Stomach smooth muscle (tissue), 2 donors: ENCODE measurements around the gene CDH4.

Experiments used
- H3K27ac ChIP-seq: one replicate; pipeline ENCODE4 v1.7.0; 2013; ENCODE audit warnings: mild to moderate bottlenecking, low read length, inconsistent platforms
- H3K27me3 ChIP-seq, 2 donors: one replicate each; pipeline ENCODE4 v1.7.0; 2013; ENCODE audit warnings: low read length in 2 of 2; ENCODE audit not compliant: insufficient read depth in 2 of 2, control insufficient read depth in 1 of 2
- H3K36me3 ChIP-seq, 2 donors: one replicate each; pipeline ENCODE4 v1.7.0; 2013; ENCODE audit warnings: low read length in 2 of 2; ENCODE audit not compliant: control insufficient read depth in 2 of 2, insufficient read depth in 2 of 2
- H3K4me1 ChIP-seq: one replicate; pipeline ENCODE4 v1.7.0; 2013; ENCODE audit warnings: low read length; ENCODE audit not compliant: control insufficient read depth, insufficient read depth
- H3K4me3 ChIP-seq, 2 donors: one replicate each; pipeline ENCODE4 v1.7.0; 2013; ENCODE audit warnings: low read length in 2 of 2
- H3K9ac ChIP-seq, 2 donors: one replicate each; pipeline ENCODE4 v1.7.0; 2013; ENCODE audit warnings: low read length in 2 of 2, mild to moderate bottlenecking in 1 of 2
- H3K9me3 ChIP-seq, 2 donors: one replicate each; pipeline ENCODE4 v1.7.0; 2013; ENCODE audit warnings: low read length in 2 of 2; ENCODE audit not compliant: control insufficient read depth in 2 of 2
- donor health status: healthy.
- donor health status: Pancreatic carcinoma.

The CDH4 gene

DNA sequence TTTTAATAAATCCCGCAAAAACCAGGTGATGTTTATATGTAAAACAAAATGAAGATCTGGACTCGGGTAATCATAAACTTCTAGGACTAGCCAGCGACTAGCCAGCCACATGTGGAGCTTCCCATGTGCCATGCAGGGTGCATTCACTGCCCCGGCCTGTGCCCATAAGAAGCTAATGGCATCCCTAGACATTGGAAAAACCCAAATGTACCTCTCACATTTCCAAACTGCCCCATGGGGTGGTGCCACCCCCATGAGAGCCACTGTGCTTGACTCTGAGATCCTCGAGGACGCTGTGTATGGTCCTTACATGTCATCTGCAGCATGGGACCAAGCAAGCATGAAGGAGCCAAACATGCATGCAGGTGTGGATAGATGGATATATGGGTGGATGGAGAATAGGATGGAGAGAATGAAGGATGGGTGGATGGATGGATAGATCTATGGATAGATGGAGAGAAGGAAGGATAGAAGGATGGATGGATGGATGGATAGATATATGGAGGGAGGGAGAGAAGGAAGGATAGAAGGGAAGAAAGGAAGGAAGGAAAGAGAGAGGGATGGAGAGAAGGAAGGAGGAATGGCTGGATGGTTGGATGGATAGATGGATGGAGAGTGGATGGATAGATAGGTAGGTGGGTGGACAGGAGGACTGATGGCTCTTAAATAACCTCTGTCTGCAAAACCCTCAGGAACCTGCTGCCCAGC is 203.6 kb downstream of the CDH4 start:
- H3K27ac ChIP-seq, result no peak overlapping the region
- H3K4me3 ChIP-seq, result no peak overlapping the region
- H3K27me3 ChIP-seq, result peaks cover 2 to 3% of the 10 kb centered on the region in 2 donors
- no peaks in the 10 kb centered on the region for H3K9me3 ChIP-seq
- H3K4me1 ChIP-seq, result no peaks in the 10 kb centered on the region
- no peak overlapping the region for H3K9ac ChIP-seq
- H3K36me3 ChIP-seq, result no peaks in the 10 kb centered on the region

DNA sequence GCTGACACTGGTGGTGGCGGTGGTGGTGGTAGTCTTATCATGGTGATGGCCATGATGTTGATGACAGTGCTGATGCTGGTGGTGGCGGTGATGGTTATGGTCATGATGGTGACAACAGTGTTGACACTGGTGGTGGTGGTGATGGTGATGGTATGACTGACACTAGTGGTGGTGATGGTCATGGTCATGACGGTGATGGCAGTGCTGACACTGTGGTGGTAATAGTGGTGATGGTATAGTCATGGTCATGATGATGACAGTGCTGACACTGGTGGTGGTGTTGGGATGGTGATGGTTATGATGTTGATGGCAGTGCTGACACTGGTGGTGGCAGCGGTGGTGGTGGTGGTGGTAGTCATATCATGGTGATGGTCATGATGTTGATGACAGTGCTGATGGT is 205.7 kb downstream of the CDH4 start:
- Histone ChIP-seq H3K27ac (no peak overlapping the region), H3K9ac (no peak overlapping the region), H3K9me3 (no peaks in the 10 kb centered on the region), H3K27me3 (peaks cover 0 to 2% of the 10 kb centered on the region in 2 donors), H3K4me3 (no peak overlapping the region), H3K36me3 (no peaks in the 10 kb centered on the region), H3K4me1 (no peaks in the 10 kb centered on the region)

- no peak overlapping the region for H3K4me3 ChIP-seq
- H3K4me1 ChIP-seq, result no peaks in the 10 kb centered on the region
- H3K27ac ChIP-seq, result no peak overlapping the region
- H3K27me3 ChIP-seq, result peaks cover 0 to 2% of the 10 kb centered on the region in 2 donors
- H3K36me3 ChIP-seq, result no peaks in the 10 kb centered on the region
- no peak overlapping the region for H3K9ac ChIP-seq
- H3K9me3 ChIP-seq, result no peaks in the 10 kb centered on the region
These were observed 206.2 kb downstream of the CDH4 start for GRCh38 chr20:61458146-61458746.

DNA sequence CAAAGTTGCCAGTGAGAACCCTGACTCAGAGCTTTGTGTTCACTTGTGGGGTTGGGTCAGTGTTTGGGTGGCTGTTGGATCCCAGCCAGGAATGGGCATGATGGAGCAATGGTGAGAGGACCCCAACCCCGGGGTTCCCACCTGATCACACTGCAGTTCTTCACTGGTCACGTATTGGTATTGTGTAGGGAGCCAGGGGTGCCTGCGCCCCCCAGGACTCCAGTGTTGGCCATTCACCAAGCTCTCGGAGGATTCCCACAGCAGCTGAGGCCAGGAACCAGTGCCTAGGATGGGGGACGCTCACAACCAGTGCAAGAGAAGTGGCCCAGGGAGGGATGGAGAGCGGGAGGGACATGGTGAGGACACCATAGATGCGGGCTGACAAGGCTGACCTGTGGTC is 207.2 kb downstream of the CDH4 start:
- H3K4me1 ChIP-seq, result no peaks in the 10 kb centered on the region
- H3K9me3 ChIP-seq, result no peaks in the 10 kb centered on the region
- no peaks in the 10 kb centered on the region for H3K36me3 ChIP-seq
- H3K27me3 ChIP-seq, result peaks cover 0 to 3% of the 10 kb centered on the region in 2 donors
- H3K27ac ChIP-seq, result no peak overlapping the region
- H3K9ac ChIP-seq, result no peak overlapping the region
- no peak overlapping the region for H3K4me3 ChIP-seq

DNA sequence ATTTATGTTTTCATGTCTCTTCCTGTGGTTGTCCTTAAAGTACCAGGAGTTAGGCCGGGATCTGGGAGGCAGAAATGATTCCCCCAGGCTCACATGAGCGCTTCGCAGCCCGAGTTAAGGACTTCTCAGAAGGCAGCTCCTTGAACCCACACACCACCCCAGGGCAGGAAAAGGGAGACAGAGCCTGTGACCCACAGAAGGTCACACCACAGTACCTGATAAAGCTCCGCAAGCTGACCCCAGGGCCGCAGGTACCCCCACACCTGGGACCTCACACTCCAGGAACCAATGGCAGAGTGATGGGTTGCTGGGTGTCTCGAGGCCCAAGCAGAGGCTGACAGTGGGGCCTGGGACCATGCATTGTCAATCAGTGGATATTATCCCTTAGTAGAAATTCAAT is 207.6 kb downstream of the CDH4 start:
- no peak overlapping the region for H3K9ac ChIP-seq
- H3K36me3 ChIP-seq, result no peaks in the 10 kb centered on the region
- H3K27ac ChIP-seq, result no peak overlapping the region
- no peak overlapping the region for H3K4me3 ChIP-seq
- H3K4me1 ChIP-seq, result no peaks in the 10 kb centered on the region
- H3K9me3 ChIP-seq, result no peaks in the 10 kb centered on the region
- peaks cover 0 to 3% of the 10 kb centered on the region in 2 donors for H3K27me3 ChIP-seq

- H3K4me1 ChIP-seq, result no peaks in the 10 kb centered on the region
- no peaks in the 10 kb centered on the region for H3K36me3 ChIP-seq
- no peaks in the 10 kb centered on the region for H3K9me3 ChIP-seq
- H3K9ac ChIP-seq, result no peak overlapping the region
- H3K27ac ChIP-seq, result no peak overlapping the region
- H3K27me3 ChIP-seq, result peaks cover 0 to 3% of the 10 kb centered on the region in 2 donors
- H3K4me3 ChIP-seq, result no peak overlapping the region
These were observed 208.4 kb downstream of the CDH4 start for GRCh38 chr20:61460261-61461052.

DNA sequence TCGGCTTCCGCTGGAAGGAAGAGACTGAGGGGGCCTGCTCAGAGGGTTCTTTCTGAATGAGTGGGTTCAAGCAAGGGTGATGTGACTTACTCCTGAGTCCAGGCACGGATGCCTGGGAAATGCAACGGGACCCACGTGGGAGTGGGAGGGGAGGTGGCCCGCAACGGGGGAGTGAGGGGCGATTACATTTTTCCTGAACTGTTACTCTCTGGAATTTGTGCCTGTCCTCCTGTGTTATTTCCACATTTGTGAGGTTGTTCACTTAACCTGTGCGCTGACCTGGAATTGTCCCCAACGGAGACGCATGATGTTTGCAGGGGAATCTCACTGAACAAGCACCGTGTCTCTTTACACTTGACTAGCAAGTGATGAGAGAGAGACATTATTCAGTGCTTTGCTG is 209.4 kb downstream of the CDH4 start:
- no peaks in the 10 kb centered on the region for H3K9me3 ChIP-seq
- H3K4me3 ChIP-seq, result no peak overlapping the region
- no peak overlapping the region for H3K9ac ChIP-seq
- H3K36me3 ChIP-seq, result no peaks in the 10 kb centered on the region
- no peak overlapping the region for H3K27ac ChIP-seq
- H3K4me1 ChIP-seq, result no peaks in the 10 kb centered on the region
- H3K27me3 ChIP-seq, result peaks cover 0 to 3% of the 10 kb centered on the region in 2 donors

DNA sequence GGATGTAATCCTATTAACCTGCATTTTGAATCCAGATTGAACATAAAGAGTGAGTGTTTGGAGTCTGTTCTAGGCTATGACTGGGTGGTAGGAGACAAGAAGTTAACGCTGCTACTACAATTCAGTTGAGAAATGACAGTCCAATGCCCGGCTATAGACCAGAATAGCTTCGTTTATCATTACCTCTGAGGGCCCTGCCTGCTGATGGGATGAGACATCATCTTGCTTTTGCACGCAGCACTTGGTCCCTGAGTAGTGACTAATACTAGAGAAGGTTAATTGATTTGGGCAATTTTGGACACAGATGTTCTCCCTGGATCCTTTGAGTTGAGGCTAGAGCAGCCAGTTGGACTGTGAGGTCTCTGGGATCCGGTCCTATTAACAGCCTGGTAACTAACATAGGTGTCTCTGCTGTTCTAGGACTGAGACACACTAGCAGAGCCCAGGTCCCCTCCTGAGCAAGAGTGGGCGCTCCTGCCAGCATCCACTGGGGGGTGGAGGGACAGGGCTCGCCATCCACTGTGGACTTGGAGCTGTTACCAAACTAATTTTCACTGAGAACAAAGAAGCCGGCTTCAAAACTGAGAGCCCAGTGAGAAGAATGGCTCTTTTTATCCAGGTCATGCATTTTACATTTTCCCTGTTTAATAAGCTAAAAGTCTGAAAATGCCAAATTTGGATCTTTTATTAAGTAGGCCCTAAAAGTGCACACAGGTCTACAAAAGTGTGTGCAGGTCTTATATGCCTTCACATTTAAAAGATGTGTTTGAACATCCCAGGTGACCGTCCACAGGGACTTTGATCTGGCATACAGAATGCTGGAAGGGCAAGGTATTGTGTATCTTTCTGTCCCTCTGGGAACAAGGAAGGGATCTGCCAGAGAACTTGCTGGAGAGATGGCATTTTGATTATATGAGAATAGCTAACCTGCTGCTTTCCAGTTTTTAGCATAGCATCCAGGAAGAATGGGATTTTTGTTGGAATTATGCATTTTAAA is 212.5 kb downstream of the CDH4 start:
- H3K27me3 ChIP-seq, result peaks cover 0 to 3% of the 10 kb centered on the region in 2 donors
- H3K27ac ChIP-seq, result no peak overlapping the region
- no peaks in the 10 kb centered on the region for H3K4me1 ChIP-seq
- H3K9ac ChIP-seq, result no peak overlapping the region
- H3K9me3 ChIP-seq, result peaks cover 4% of the 10 kb centered on the region in 2 donors
- H3K36me3 ChIP-seq, result no peaks in the 10 kb centered on the region
- no peak overlapping the region for H3K4me3 ChIP-seq

GRCh38 chr20:61475729-61476128 is 223.7 kb downstream of the CDH4 start:
- Histone ChIP-seq H3K4me1 (no peaks in the 10 kb centered on the region), H3K27me3 (peaks cover 7 to 9% of the 10 kb centered on the region in 2 donors), H3K9me3 (peaks cover 6 to 8% of the 10 kb centered on the region in 2 donors)

DNA sequence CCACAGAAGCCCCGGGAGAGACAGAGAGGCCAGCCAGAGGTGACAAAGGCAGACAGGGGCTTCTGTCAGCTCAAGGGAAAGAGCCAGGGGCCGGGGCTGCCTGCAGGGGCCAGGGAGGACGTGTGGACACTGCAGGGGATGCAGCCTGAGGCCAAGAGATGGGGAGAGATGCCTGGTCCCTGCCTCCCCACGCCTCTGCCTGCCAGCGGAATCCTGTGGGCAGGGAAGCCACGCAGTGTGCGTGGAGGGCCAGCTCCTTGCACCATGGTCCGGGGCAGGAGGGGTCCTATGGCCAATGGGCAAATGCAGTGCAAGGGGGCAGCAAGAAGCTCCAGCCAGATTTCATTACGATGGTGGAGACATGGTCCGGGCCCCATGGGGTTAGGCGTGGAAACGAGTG is 224.9 kb downstream of the CDH4 start:
- Histone ChIP-seq H3K4me1 (no peaks in the 10 kb centered on the region), H3K9me3 (peaks cover 6 to 11% of the 10 kb centered on the region in 2 donors), H3K27me3 (peaks cover 7 to 9% of the 10 kb centered on the region in 2 donors), H3K36me3 (no peaks in the 10 kb centered on the region), H3K4me3 (no peak overlapping the region), H3K9ac (no peak overlapping the region), H3K27ac (no peak overlapping the region)

More at GRCh38 chr20:61475729-61476128, 223.7 kb downstream of the CDH4 start:
- Histone ChIP-seq H3K36me3 (no peaks in the 10 kb centered on the region), H3K27ac (no peak overlapping the region), H3K9ac (no peak overlapping the region), H3K4me3 (no peak overlapping the region)
